Medulla oblongata (tissue), 1 donor: ENCODE measurements around the gene GPA33.

Experiments
- DNase-seq: peaks from one replicate; pipeline ENCODE4 v3.0.0-alpha.2; 2015; ENCODE audit errors: extremely low spot score

GPA33 gene

DNA sequence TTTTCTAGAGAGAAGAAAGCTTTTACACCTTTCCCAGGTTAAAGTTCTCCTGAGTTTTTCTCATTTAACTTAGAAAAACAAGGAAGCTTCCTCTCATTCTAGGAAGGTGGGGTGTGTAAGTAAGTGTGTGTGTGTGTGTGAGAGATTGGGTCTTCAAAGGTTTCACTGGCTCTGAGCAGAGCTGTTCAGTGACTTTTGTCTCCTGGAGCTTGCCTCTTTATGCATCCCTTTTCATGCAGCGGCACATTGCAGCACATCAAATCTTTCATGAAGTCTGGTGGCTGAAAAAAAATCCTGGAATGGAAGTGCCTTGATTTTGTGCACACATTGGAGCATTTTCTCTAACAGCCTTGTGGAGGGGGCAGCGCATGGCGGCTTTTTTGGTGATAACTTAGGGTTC lies 3.4 kb downstream of the GPA33 start:
- no peak for DNase-seq

- DNase-seq = no peak
These were observed 4.1 kb downstream of the GPA33 start for GRCh38 chr1:167086033-167086432.

GRCh38 chr1:167084757-167085156 lies 5.4 kb downstream of the GPA33 start:
- DNase-seq = no peak

GRCh38 chr1:167083871-167084270 lies 6.3 kb downstream of the GPA33 start:
- DNase-seq = no peak

- DNase-seq = no peak
These were observed 7.0 kb downstream of the GPA33 start for GRCh38 chr1:167083066-167083665.

GRCh38 chr1:167082511-167083027 lies 7.6 kb downstream of the GPA33 start:
- no peak for DNase-seq

- DNase-seq = no peak
These were observed 8.5 kb downstream of the GPA33 start for GRCh38 chr1:167081594-167082156.

GRCh38 chr1:167077868-167078210 lies 12.3 kb downstream of the GPA33 start:
- DNase-seq = no peak

- no peak for DNase-seq
These were observed 12.9 kb downstream of the GPA33 start for GRCh38 chr1:167077128-167077867.

DNA sequence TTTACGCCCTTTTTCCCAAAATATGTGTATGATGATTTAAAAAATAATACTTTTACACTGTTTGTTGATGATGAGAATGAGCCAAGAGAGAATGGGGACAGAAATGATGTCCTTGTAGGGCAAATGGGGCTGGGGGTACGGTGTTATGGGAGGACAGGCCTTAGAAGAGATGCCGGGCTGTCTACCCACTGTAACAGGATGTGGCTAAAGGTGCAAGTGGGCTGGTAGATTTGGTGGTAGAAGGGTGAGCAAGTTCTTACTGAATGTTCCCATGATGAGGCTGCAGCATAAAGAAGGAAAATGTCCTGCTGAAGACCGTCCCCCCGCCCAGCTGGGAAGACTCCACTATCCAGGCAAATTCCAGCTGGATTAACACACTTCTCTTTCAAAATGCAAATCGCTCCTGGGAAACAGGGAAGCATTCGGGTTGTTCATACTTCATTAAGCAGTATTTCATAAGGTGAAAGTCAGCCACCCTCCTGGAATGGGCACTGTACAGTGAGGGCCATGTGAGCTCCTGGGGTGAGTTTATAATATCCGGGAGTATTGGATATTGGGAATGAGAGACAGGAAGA lies 14.0 kb downstream of the GPA33 start:
- DNase-seq = no peak

DNA sequence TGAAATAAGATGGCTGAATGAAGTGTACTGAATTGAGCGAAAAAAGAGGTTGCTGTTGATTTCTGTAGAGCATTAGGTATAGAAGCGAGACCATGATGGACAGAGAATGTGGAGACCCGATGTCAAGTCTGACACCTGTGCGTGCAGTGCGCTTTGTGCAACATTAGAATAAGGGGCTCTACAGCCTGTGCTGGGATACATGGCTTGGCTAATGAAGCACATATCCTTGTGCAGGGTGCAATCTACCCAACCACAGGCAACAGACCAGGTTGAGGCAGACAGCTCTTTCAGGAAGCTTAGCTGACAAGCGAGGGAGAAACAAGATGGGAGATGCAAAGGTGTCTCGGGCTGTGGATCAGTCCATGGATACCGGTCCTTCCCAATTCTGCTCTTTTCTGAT lies 18.9 kb downstream of the GPA33 start:
- no peak for DNase-seq

GRCh38 chr1:167068761-167069160 lies 21.4 kb downstream of the GPA33 start:
- no peak for DNase-seq

DNA sequence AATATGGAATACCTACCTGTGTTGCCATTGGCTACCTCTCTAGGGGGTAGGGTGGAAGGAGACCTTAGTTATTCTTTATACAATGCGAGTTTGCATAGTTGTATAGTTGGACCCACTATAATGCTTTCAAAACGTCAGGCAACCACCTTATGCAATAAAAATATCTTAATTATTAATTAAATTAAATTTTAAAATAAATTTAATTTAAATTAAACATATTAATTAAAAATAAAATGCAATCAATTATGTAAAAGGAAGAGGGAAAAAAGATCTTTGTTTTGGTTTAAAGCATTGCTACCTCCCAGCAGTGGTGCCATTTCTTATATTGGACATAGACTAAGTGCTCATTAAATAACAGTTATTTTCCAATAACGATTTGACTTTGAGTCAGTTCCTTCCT lies 22.3 kb downstream of the GPA33 start:
- DNase-seq = no peak

GRCh38 chr1:167066333-167067122 lies 23.6 kb downstream of the GPA33 start:
- DNase-seq = peak; percentile 75

GRCh38 chr1:167065471-167065870 lies 24.7 kb downstream of the GPA33 start:
- DNase-seq = no peak

- DNase-seq = no peak
These were observed 25.6 kb downstream of the GPA33 start for GRCh38 chr1:167064621-167065020.

GRCh38 chr1:167061073-167061464 lies 29.1 kb downstream of the GPA33 start:
- DNase-seq = no peak

- no peak for DNase-seq
These were observed 29.8 kb downstream of the GPA33 start for GRCh38 chr1:167060141-167061072.

DNA sequence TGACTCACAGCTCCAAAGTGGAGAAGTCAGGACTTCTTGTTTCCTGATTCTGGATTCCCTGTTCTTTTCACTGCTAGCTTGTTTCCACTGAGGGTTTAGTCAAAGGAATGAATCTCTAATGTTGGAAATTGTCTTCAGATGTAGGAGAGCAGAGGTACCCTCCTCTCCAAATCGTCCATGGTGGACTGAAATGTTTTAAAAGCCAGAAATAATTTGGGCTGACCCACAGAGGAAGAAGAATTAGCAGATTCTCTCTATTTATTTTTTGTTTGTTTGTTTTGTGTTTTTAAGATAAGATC lies 30.4 kb downstream of the GPA33 start:
- no peak for DNase-seq

- DNase-seq = peak; percentile 77
These were observed 30.9 kb downstream of the GPA33 start for GRCh38 chr1:167059045-167059808.
